HepG2 (cell line): Measurements from ENCODE around the gene PSMC3IP. TPM values are rescaled to one million over a fixed set of nuclear protein-coding genes. Genes with fewer than 3 reads are reported as not detected.

Experiments used
- CENPT ChIP-seq: sonication (generic); formaldehyde crosslinking; IDR thresholded peaks from 2 replicates; pipeline ENCODE4 v1.8.0; 2022; ENCODE audit warnings: low read depth, mild to moderate bottlenecking, moderate library complexity, missing genetic modification reagents
- ELF3 ChIP-seq: IDR thresholded peaks from 2 replicates; pipeline ENCODE4 v1.6.1; 2016; ENCODE audit warnings: missing genetic modification reagents, missing compliant biosample characterization
- FLYWCH1 ChIP-seq: sonication (generic); formaldehyde crosslinking; IDR thresholded peaks from 2 replicates; pipeline ENCODE4 v1.8.1; 2023; ENCODE audit warnings: mild to moderate bottlenecking, missing genetic modification reagents
- GATA4 ChIP-seq: sonication (generic); IDR thresholded peaks from 2 replicates; pipeline ENCODE4 v1.6.1; 2016; ENCODE audit warnings: antibody characterized with exemption, low read depth, borderline replicate concordance
- GATAD2A ChIP-seq: IDR thresholded peaks from 2 replicates; pipeline ENCODE4 v1.6.1; 2016
- HNF4G ChIP-seq, 2 experiments: sonication (generic) in 1 of 2; formaldehyde crosslinking in 1 of 2; IDR thresholded peaks; 2 replicates each; pipeline versions ENCODE4 v1.4.0 to v1.6.1; 2011 to 2020; ENCODE audit warnings: borderline replicate concordance in 2 of 2, low read depth in 2 of 2, mild to moderate bottlenecking in 2 of 2, low read length in 1 of 2, missing genetic modification reagents in 1 of 2, moderate library complexity in 1 of 2
- MAZ ChIP-seq, 2 experiments: sonication (generic) in 1 of 2; formaldehyde crosslinking in 1 of 2; IDR thresholded peaks; 2 replicates each; pipeline versions ENCODE4 v1.5.0 to v1.6.1; 2012 to 2020; ENCODE audit warnings: low read depth in 2 of 2, mild to moderate bottlenecking in 2 of 2, borderline replicate concordance in 1 of 2, improper control_type of control experiment in 1 of 2, low read length in 1 of 2, missing genetic modification reagents in 1 of 2, moderate library complexity in 1 of 2
- TCF7 ChIP-seq: sonication (generic); IDR thresholded peaks from 2 replicates; pipeline ENCODE4 v1.6.1; 2016; ENCODE audit warnings: antibody characterized with exemption, low read depth
- ZNF160 ChIP-seq: sonication (generic); formaldehyde crosslinking; IDR thresholded peaks from 2 replicates; pipeline ENCODE4 v1.8.0; 2022; ENCODE audit warnings: mild to moderate bottlenecking, inconsistent platforms, missing genetic modification reagents
- ZNF232 ChIP-seq: sonication (generic); formaldehyde crosslinking; IDR thresholded peaks from 2 replicates; pipeline ENCODE4 v1.4.0; 2020; ENCODE audit warnings: missing genetic modification reagents, borderline replicate concordance
- ZNF383 ChIP-seq: sonication (generic); formaldehyde crosslinking; IDR thresholded peaks from 2 replicates; pipeline ENCODE4 v1.4.0; 2020; ENCODE audit warnings: missing genetic modification reagents, mild to moderate bottlenecking, borderline replicate concordance
- polyA plus RNA-seq, 8 experiments: library from polyadenylated mRNA; depleted of rRNA in 3 of 8; stranded (reverse) in 7 of 8; unstranded in 1 of 8; fragments of >200 nt; fragmentation: Illumina TruSeq in 4 of 8; extraction: Trizol in 4 of 8; gene quantifications; 2 replicates each; pipeline versions ENCODE4 v1.2.1 to v1.2.3, GENCODE V29; 2011 to 2016; ENCODE audit warnings: low read depth in 4 of 8, missing spikeins in 1 of 8, mixed read lengths in 1 of 8; ENCODE audit not compliant: insufficient read depth in 1 of 8
- total RNA-seq, 5 experiments: library from RNA; depleted of rRNA; stranded (reverse); fragments of >200 nt; fragmentation: Illumina TruSeq; extraction: Trizol; gene quantifications; 2 replicates each; pipeline ENCODE4 v1.2.3, GENCODE V29; 2016; ENCODE audit warnings: low read depth in 1 of 5
- TF ChIP-seq, protein P1 (sequence below): sonication (generic); formaldehyde crosslinking; IDR thresholded peaks from 2 replicates; pipeline ENCODE4 v1.4.0; 2020; ENCODE audit warnings: missing genetic modification reagents
- TF ChIP-seq, protein P2 (sequence below): sonication (generic); formaldehyde crosslinking; IDR thresholded peaks from 2 replicates; pipeline ENCODE4 v1.4.0; 2020; ENCODE audit warnings: missing genetic modification reagents
- TF ChIP-seq, protein P3 (sequence below): sonication (generic); formaldehyde crosslinking; IDR thresholded peaks from 2 replicates; pipeline ENCODE4 v1.5.0; 2020; ENCODE audit warnings: missing genetic modification reagents
- TF ChIP-seq, protein P4 (sequence below): sonication (generic); formaldehyde crosslinking; IDR thresholded peaks from 2 replicates; pipeline ENCODE4 v1.8.1; 2023; ENCODE audit warnings: missing genetic modification reagents, inconsistent platforms, borderline replicate concordance
- TF ChIP-seq, protein P5 (sequence below): sonication (generic); formaldehyde crosslinking; IDR thresholded peaks from 2 replicates; pipeline ENCODE4 v1.4.0; 2020; ENCODE audit warnings: mild to moderate bottlenecking, missing genetic modification reagents

The PSMC3IP gene
- total and polyA plus RNA-seq, 2 of the 13 experiments (the other 11 are each of a cell fraction or from before 2014, with no cell fraction given): 6.5 to 22.4 TPM

DNA sequence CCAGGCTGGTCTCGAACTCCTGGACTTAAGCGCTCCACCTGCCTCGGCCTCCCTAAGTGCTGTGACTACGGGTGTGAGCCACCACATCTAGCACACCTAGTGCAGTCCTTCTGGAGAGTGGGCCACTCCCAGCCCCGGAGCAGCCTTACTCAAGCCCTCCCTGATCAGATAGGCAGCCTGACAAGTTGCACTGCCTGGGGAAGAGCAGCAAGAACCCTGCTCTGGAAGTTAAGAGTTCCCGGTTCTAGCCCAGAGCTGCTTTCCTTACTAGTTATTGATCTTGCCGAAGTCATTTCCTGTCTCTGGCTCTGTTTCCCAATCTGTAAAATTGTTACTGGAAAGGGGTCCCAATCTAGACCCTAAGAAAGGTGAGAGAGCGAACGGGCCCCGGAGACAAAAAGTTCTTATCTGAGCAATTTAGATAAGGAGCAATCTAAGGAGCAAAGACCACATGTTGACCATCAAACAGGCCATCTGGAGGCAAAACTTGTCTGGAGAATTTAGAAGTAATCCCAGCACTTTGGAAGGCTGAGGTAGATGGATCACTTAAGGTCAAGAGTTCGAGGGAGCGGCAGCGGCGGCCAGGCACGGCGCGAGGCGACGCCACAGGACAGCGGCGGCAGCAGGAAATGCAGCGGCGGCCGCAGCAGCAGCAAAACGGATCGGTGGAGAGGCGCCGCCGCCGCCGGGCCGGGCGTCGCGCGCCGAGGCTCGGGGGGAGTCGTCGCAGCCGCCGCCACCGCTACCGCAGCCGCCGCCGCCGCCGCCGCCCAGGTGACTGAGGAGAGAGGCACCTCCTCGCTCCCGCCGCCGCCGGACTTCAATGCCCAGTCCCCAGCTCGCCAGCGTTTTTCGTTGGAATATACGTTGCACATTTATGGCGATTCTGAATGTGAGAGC, 45.8 kb downstream of the PSMC3IP start (continued):
- TF ChIP-seq GATAD2A (CRISPR knock-in tag) (peak; percentile 69; the same call in 1 of the 2 replicates), GATA4 (no peak), CENPT (CRISPR knock-in tag) (no peak), ELF3 (CRISPR knock-in tag) (peak; percentile 50; the same call in 1 of the 2 replicates), MAZ (IDR thresholded peaks at IDR 0.05; ENCODE audit: borderline replicate concordance, low read depth, low read length) (no peak), MAZ (CRISPR knock-in tag; IDR thresholded peaks at IDR 0.05; ENCODE audit: low read depth) (peak; percentile 53; the same call in 1 of the 2 replicates), ZNF232 (CRISPR knock-in tag) (no peak; the same call in 1 of the 2 replicates), FLYWCH1 (CRISPR knock-in tag) (no peak), HNF4G (IDR thresholded peaks at IDR 0.05; ENCODE audit: borderline replicate concordance, low read depth, low read length) (no peak), HNF4G (CRISPR knock-in tag; IDR thresholded peaks at IDR 0.05; ENCODE audit: borderline replicate concordance, low read depth) (no peak), TCF7 (no peak), ZNF383 (CRISPR knock-in tag) (no peak), ZNF160 (no peak; the same call in 1 of the 2 replicates)
- TF ChIP-seq, protein P1, sequence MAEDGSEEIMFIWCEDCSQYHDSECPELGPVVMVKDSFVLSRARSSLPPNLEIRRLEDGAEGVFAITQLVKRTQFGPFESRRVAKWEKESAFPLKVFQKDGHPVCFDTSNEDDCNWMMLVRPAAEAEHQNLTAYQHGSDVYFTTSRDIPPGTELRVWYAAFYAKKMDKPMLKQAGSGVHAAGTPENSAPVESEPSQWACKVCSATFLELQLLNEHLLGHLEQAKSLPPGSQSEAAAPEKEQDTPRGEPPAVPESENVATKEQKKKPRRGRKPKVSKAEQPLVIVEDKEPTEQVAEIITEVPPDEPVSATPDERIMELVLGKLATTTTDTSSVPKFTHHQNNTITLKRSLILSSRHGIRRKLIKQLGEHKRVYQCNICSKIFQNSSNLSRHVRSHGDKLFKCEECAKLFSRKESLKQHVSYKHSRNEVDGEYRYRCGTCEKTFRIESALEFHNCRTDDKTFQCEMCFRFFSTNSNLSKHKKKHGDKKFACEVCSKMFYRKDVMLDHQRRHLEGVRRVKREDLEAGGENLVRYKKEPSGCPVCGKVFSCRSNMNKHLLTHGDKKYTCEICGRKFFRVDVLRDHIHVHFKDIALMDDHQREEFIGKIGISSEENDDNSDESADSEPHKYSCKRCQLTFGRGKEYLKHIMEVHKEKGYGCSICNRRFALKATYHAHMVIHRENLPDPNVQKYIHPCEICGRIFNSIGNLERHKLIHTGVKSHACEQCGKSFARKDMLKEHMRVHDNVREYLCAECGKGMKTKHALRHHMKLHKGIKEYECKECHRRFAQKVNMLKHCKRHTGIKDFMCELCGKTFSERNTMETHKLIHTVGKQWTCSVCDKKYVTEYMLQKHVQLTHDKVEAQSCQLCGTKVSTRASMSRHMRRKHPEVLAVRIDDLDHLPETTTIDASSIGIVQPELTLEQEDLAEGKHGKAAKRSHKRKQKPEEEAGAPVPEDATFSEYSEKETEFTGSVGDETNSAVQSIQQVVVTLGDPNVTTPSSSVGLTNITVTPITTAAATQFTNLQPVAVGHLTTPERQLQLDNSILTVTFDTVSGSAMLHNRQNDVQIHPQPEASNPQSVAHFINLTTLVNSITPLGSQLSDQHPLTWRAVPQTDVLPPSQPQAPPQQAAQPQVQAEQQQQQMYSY (CRISPR knock-in tag): 0 out of 2 replicates have a peak, but pooled peaks have one; percentile 12
- TF ChIP-seq, protein P2, sequence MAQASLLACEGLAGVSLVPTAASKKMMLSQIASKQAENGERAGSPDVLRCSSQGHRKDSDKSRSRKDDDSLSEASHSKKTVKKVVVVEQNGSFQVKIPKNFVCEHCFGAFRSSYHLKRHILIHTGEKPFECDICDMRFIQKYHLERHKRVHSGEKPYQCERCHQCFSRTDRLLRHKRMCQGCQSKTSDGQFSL (CRISPR knock-in tag): no peak
- TF ChIP-seq, protein P3, sequence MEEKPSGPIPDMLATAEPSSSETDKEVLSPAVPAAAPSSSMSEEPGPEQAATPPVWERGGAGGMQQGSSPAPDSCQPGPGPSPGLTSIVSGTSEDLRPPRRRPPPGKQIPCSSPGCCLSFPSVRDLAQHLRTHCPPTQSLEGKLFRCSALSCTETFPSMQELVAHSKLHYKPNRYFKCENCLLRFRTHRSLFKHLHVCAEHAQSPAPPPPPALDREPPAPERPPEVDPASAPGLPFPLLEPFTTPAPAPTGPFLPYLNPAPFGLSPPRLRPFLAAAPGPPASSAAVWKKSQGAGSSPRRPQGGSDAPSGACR (CRISPR knock-in tag): no peak
- TF ChIP-seq, protein P4, sequence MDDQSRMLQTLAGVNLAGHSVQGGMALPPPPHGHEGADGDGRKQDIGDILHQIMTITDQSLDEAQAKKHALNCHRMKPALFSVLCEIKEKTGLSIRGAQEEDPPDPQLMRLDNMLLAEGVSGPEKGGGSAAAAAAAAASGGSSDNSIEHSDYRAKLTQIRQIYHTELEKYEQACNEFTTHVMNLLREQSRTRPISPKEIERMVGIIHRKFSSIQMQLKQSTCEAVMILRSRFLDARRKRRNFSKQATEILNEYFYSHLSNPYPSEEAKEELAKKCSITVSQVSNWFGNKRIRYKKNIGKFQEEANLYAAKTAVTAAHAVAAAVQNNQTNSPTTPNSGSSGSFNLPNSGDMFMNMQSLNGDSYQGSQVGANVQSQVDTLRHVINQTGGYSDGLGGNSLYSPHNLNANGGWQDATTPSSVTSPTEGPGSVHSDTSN (CRISPR knock-in tag): 0 out of 2 replicates have a peak, but pooled peaks have one; percentile 27
- TF ChIP-seq, protein P5, sequence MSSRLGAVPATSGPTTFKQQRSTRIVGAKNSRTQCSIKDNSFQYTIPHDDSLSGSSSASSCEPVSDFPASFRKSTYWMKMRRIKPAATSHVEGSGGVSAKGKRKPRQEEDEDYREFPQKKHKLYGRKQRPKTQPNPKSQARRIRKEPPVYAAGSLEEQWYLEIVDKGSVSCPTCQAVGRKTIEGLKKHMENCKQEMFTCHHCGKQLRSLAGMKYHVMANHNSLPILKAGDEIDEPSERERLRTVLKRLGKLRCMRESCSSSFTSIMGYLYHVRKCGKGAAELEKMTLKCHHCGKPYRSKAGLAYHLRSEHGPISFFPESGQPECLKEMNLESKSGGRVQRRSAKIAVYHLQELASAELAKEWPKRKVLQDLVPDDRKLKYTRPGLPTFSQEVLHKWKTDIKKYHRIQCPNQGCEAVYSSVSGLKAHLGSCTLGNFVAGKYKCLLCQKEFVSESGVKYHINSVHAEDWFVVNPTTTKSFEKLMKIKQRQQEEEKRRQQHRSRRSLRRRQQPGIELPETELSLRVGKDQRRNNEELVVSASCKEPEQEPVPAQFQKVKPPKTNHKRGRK (CRISPR knock-in tag): no peak
